Duodenal mucosa (tissue), 2 donors: ENCODE data around the gene BSCL2.
"Not testable (repeated sequence)": the region's sequence is repeated elsewhere in the genome, so short reads cannot be mapped to it uniquely, and the experiment has no call there.

Source experiments
- H3K27ac ChIP-seq: one replicate; pipeline ENCODE4 v1.7.0; 2013; ENCODE audit warnings: low read depth, low read length
- H3K27me3 ChIP-seq, 2 donors: one replicate each; pipeline ENCODE4 v1.7.0; 2013; ENCODE audit warnings: low read length in 2 of 2, control low read depth in 1 of 2; ENCODE audit not compliant: insufficient read depth in 2 of 2, control insufficient read depth in 1 of 2
- H3K36me3 ChIP-seq, 2 donors: one replicate each; pipeline ENCODE4 v1.7.0; 2013; ENCODE audit warnings: low read length in 2 of 2, control low read depth in 1 of 2; ENCODE audit not compliant: insufficient read depth in 2 of 2, control insufficient read depth in 1 of 2
- H3K4me1 ChIP-seq, 2 donors: one replicate each; pipeline ENCODE4 v1.7.0; 2013; ENCODE audit warnings: low read length in 2 of 2, control low read depth in 1 of 2; ENCODE audit not compliant: insufficient read depth in 2 of 2, control insufficient read depth in 1 of 2
- H3K4me3 ChIP-seq, 2 donors: one replicate each; pipeline ENCODE4 v1.7.0; 2013; ENCODE audit warnings: low read length in 2 of 2, low read depth in 1 of 2
- H3K9ac ChIP-seq, 2 donors: one replicate each; pipeline ENCODE4 v1.7.0; 2013; ENCODE audit warnings: low read length in 2 of 2, low read depth in 1 of 2
- H3K9me3 ChIP-seq, 2 donors: one replicate each; pipeline ENCODE4 v1.7.0; 2013; ENCODE audit warnings: low read length in 2 of 2, control low read depth in 1 of 2; ENCODE audit not compliant: control insufficient read depth in 1 of 2

Gene BSCL2

DNA sequence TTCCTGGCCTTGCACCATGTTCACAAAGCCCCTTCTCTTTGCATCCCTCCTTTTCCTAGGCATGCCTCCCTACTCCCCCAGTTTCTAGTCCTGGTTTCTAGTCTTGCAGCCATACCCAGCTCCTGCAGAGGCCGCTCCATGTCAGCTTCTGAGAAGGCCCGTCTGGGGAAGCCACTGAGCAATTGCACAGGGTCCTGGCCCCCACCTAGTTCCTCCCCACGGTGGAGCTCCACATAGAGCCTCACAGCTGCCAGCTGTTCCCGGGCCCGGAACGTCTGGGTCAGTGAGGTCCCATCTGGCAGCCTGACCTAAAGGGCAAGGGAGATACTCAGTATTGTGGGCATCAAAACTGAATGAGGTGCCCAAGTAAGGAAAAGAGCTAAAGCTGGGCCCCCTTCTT is 30.5 kb downstream of the BSCL2 start:
- H3K36me3 ChIP-seq, result peaks cover 14% of the 10 kb centered on the region in 2 donors
- H3K4me3 ChIP-seq, result no peak overlapping the region
- no peaks in the 10 kb centered on the region for H3K27me3 ChIP-seq
- H3K9ac ChIP-seq, result peak overlapping the region in 1 of 2 donors; percentile 9
- no peaks in the 10 kb centered on the region for H3K9me3 ChIP-seq
- peaks cover 29 to 37% of the 10 kb centered on the region in 2 donors for H3K4me1 ChIP-seq
- no peak overlapping the region for H3K27ac ChIP-seq

DNA sequence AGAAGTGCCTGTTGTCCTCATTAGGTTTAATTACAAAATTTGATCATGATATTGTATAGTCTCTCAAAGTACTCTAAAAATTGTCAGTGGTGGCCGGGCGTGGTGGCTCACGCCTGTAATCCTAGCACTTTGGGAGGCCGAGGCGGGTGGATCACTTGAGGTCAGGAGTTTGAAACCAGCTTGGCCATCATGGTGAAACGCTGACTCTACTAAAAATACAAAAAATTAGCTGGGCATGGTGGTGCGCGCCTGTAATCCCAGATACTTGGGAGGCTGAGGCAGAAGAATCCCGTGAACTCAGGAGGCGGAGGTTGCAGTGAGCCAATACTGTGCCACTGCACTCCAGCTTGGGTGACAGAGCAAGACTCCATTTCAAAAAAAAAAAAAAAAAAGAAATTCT is 31.8 kb downstream of the BSCL2 start:
- H3K36me3 ChIP-seq, result peaks cover 14% of the 10 kb centered on the region in 2 donors
- H3K27ac ChIP-seq, H3K9me3 ChIP-seq, H3K9ac ChIP-seq, H3K4me3 ChIP-seq, H3K27me3 ChIP-seq: not testable (repeated sequence)
- H3K4me1 ChIP-seq, result peaks cover 29 to 46% of the 10 kb centered on the region in 2 donors

- Histone ChIP-seq H3K9me3 (no peaks in the 10 kb centered on the region), H3K36me3 (peaks cover 14% of the 10 kb centered on the region in 2 donors), H3K4me3 (peak overlapping the region; percentile 45 to 99), H3K27ac (no peak overlapping the region), H3K4me1 (peaks cover 37 to 51% of the 10 kb centered on the region in 2 donors), H3K9ac (peak overlapping the region in 1 of 2 donors; percentile 26), H3K27me3 (no peaks in the 10 kb centered on the region)
Measured at GRCh38 chr11:62673196-62673525, 34.1 kb downstream of the BSCL2 start.

- Histone ChIP-seq H3K27ac (peak within 1 kb of the TSS; percentile 80), H3K4me3 (peak within 1 kb of the TSS; percentile 84 to 99), H3K9me3 (no peaks in the 10 kb centered on the region), H3K4me1 (peaks cover 42 to 53% of the 10 kb centered on the region in 2 donors), H3K27me3 (no peaks in the 10 kb centered on the region), H3K9ac (peak within 1 kb of the TSS; percentile 92 to 96), H3K36me3 (peaks cover 7 to 12% of the 10 kb centered on the region in 2 donors)
Measured at GRCh38 chr11:62671608-62672389, 35.4 kb downstream of the BSCL2 start, which contains the start of the genes LBHD1 and UQCC3. Gene LBHD1, minus strand, starts transcription at chr11:62672267. Its CDS starts 2,236 bp downstream, at chr11:62670031. Gene UQCC3, plus strand, starts transcription at chr11:62671673. Its CDS starts 73 bp downstream, at chr11:62671746.

- peak overlapping the region; percentile 92 to 96 for H3K9ac ChIP-seq
- H3K4me3 ChIP-seq, result peak overlapping the region; percentile 84 to 99
- H3K27me3 ChIP-seq, result no peaks in the 10 kb centered on the region
- peaks cover 43 to 59% of the 10 kb centered on the region in 2 donors for H3K4me1 ChIP-seq
- H3K36me3 ChIP-seq, result peaks cover under 1 to 6% of the 10 kb centered on the region in 2 donors
- H3K27ac ChIP-seq, result peak overlapping the region; percentile 80
- H3K9me3 ChIP-seq, result no peaks in the 10 kb centered on the region
Measured at GRCh38 chr11:62671236-62671607, 36.0 kb downstream of the BSCL2 start.

- H3K4me1 ChIP-seq, result peaks cover 47 to 62% of the 10 kb centered on the region in 2 donors
Measured at GRCh38 chr11:62669420-62670161, 37.6 kb downstream of the BSCL2 start.

GRCh38 chr11:62667460-62667859 is 39.8 kb downstream of the BSCL2 start:
- no peaks in the 10 kb centered on the region for H3K27me3 ChIP-seq
- no peak overlapping the region for H3K27ac ChIP-seq
- H3K9me3 ChIP-seq, result no peaks in the 10 kb centered on the region
- peaks cover 36 to 53% of the 10 kb centered on the region in 2 donors for H3K4me1 ChIP-seq
- no peak overlapping the region for H3K9ac ChIP-seq
- no peak overlapping the region for H3K4me3 ChIP-seq
- H3K36me3 ChIP-seq, result peaks cover 4 to 6% of the 10 kb centered on the region in 2 donors

More at GRCh38 chr11:62669420-62670161, 37.6 kb downstream of the BSCL2 start:
- no peaks in the 10 kb centered on the region for H3K27me3 ChIP-seq
- H3K9me3 ChIP-seq, result no peaks in the 10 kb centered on the region
- H3K36me3 ChIP-seq, result peaks cover 0 to 6% of the 10 kb centered on the region in 2 donors
- H3K4me3 ChIP-seq, result peak overlapping the region in 1 of 2 donors; percentile 10
- peak overlapping the region; percentile 21 to 40 for H3K9ac ChIP-seq
- no peak overlapping the region for H3K27ac ChIP-seq

- Histone ChIP-seq H3K9ac (peak overlapping the region; percentile 80 to 82), H3K4me1 (peaks cover 34 to 44% of the 10 kb centered on the region in 2 donors), H3K36me3 (peaks cover 4 to 10% of the 10 kb centered on the region in 2 donors), H3K9me3 (no peaks in the 10 kb centered on the region), H3K27me3 (no peaks in the 10 kb centered on the region), H3K27ac (peak overlapping the region; percentile 76), H3K4me3 (peak overlapping the region; percentile 81 to 95)
Measured at GRCh38 chr11:62666259-62666926, 40.8 kb downstream of the BSCL2 start.

DNA sequence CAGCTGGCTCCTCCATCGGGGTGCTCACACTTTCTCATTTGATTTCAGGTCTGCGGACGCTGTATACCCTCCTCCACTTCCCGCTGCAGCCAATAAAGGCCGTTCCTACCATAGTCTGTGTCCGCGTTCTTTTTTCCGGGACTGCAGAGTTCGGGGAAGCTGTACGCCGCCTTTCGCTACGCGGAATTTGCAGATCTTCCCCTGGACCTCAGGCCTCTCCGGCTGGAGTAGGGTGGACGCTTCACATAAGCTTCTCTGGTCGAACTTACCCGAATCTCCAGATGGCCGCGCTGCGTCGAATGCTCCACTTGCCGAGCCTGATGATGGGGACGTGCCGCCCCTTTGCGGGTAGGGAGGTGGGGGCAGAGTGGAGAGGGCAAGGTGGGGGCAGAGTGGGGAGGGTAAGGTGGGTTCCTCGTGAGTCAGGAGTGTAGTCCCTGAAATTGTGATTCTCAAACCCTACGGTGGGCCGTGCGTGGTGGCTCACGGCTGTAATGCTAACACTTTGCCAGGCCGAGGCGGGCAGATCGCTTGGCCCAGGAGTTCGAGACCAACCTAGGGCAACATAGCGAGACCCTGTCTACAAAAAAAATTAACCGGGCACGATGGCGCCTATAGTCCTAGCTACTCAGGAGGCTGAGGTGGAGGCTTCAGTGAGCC is 41.5 kb downstream of the BSCL2 start:
- peaks cover 34 to 38% of the 10 kb centered on the region in 2 donors for H3K4me1 ChIP-seq
- H3K27me3 ChIP-seq, result no peaks in the 10 kb centered on the region
- H3K27ac ChIP-seq, result peak overlapping the region; percentile 76
- peaks cover 4 to 10% of the 10 kb centered on the region in 2 donors for H3K36me3 ChIP-seq
- peak overlapping the region; percentile 80 to 82 for H3K9ac ChIP-seq
- no peaks in the 10 kb centered on the region for H3K9me3 ChIP-seq
- H3K4me3 ChIP-seq, result peak overlapping the region; percentile 81 to 95
